Erythroblast (primary cell): ENCODE results near the gene SIL1.

Source experiments
- GATA1 ChIP-seq: IDR thresholded peaks from 2 replicates; pipeline ENCODE4 v1.6.1; 2011; ENCODE audit warnings: low read depth, mild to moderate bottlenecking, control low read depth, low read length, moderate library complexity
- POLR2A ChIP-seq: IDR thresholded peaks from 2 replicates; pipeline ENCODE4 v1.6.1; 2011; ENCODE audit warnings: mild to moderate bottlenecking, low read length

GRCh38 chr5:139228201-139228803 lies 30.1 kb upstream of the SIL1 start:
- no peak for TF ChIP-seq POLR2A
- TF ChIP-seq GATA1, result no peak
